ENCODE data around the gene OSTF1.

The OSTF1 gene

DNA sequence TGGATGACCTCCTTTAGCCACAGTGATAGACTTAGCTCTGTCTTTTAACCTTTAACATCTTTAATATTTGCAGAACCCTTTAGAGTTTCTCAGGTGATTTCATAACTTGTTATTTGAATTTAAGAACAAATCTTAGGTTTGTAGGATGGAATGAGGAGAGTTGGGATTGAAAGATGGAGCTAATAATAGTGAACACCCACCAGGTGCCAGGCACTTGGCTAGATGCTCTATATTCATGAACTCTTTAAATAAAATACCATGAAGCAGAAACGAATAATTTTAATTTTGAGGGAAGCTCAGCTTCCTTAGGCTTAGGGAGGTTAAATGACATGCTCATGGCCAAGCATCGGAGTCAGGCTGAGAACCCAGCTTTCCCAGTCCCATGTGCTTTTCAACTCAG lies 40.8 kb upstream of the OSTF1 start:
- TF ChIP-seq, protein P1, sequence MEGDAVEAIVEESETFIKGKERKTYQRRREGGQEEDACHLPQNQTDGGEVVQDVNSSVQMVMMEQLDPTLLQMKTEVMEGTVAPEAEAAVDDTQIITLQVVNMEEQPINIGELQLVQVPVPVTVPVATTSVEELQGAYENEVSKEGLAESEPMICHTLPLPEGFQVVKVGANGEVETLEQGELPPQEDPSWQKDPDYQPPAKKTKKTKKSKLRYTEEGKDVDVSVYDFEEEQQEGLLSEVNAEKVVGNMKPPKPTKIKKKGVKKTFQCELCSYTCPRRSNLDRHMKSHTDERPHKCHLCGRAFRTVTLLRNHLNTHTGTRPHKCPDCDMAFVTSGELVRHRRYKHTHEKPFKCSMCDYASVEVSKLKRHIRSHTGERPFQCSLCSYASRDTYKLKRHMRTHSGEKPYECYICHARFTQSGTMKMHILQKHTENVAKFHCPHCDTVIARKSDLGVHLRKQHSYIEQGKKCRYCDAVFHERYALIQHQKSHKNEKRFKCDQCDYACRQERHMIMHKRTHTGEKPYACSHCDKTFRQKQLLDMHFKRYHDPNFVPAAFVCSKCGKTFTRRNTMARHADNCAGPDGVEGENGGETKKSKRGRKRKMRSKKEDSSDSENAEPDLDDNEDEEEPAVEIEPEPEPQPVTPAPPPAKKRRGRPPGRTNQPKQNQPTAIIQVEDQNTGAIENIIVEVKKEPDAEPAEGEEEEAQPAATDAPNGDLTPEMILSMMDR (IDR thresholded peaks at IDR 0.05; ENCODE audit: low read depth, low read length): no peak
- H3K36me3 ChIP-seq: no peaks in the 10 kb centered on the region
- DNase-seq: no peak
- no peaks in the 10 kb centered on the region for H3K9me3 ChIP-seq (ENCODE audit: severe bottlenecking)
- no peak overlapping the region for H3K27ac ChIP-seq
- H3K4me3 ChIP-seq (ENCODE audit: low read depth, low read length): no peak overlapping the region
- H3K27me3 ChIP-seq (ENCODE audit: insufficient read depth, low read depth, severe bottlenecking): no peaks in the 10 kb centered on the region

DNA sequence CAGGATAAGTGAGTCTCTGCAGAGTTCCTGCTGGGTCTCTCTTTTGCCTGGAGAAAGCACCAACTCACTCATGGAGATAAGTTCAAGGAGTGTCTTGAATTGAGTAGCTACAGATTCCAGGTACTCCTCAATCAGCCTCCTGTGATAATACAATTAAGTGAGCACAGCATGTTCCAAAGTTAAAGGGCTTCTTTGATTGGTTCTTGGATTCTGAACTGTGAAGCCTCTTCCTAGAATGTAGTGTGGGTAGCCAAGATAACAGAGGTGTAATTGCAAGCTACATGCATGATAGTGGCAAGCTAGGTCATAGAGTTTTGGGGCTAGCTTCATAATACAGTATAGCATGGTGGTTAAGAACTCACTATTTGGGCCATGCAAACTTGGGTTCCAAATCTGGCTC lies 37.0 kb upstream of the OSTF1 start:
- DNase-seq: no peak
- Histone ChIP-seq H3K9me3 (ENCODE audit: severe bottlenecking) (no peaks in the 10 kb centered on the region), H3K27ac (no peak overlapping the region), H3K27me3 (ENCODE audit: insufficient read depth, low read depth, severe bottlenecking) (no peaks in the 10 kb centered on the region), H3K4me3 (ENCODE audit: low read depth, low read length) (no peak overlapping the region), H3K36me3 (no peaks in the 10 kb centered on the region)
- TF ChIP-seq, protein P1 (IDR thresholded peaks at IDR 0.05; ENCODE audit: low read depth, low read length): no peak

DNA sequence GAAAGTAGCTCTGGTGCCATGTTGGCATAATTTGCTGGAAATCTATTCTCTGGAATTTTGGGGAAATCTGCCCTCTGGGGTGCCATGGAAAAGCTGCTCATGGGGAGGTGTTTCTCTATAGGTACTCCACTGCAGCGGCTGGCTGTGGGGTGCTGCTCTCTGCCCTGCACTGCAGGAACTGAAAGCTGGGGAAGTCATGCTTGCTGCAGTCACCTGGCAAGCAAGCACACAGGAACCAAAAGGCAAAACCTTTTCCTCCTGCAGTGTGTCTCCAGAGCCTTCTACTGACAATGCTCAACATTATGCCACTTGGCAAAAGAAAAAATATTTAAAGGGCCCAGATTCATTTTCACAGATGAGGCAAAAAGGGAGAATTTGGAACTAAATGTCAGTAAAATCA lies 34.4 kb upstream of the OSTF1 start:
- no peak for DNase-seq

DNA sequence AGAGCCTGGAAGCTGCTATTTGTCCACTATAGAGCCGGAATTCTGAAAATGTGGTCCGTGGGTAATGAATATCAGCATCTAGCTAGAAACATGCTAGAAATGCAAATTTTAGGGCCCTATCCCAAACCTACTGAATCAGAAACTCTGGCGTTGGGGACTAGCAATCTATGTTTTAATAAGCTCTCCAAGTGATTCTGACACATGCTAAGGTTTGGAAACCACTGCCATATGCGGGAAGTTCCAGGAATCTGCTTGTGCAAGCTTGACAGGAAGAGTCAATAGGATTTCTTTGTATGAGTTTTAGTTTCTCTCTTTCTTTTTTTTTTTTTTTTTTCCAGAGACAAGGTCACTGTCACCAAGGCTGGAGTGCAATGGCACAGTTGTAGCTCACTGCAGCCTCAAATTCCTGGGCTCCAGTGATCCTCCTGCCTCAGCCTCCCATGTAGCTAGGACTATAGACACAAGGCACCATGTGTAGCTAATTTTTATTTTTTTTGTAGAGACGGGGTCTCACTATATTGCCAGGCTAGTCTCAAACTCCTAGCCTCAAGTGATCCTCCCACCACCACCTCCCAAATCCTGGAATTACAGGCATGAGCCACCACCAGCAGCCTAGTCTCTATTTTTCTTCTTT lies 33.8 kb upstream of the OSTF1 start:
- H3K4me3 ChIP-seq (ENCODE audit: low read depth, low read length): no peak overlapping the region
- DNase-seq: no peak
- H3K27ac ChIP-seq: no peak overlapping the region
- TF ChIP-seq, protein P1 (IDR thresholded peaks at IDR 0.05; ENCODE audit: low read depth, low read length): no peak
- H3K27me3 ChIP-seq (ENCODE audit: insufficient read depth, low read depth, severe bottlenecking): no peaks in the 10 kb centered on the region
- H3K36me3 ChIP-seq: no peaks in the 10 kb centered on the region
- H3K9me3 ChIP-seq (ENCODE audit: severe bottlenecking): peaks cover 3% of the 10 kb centered on the region

More for the DNA sequence above, 34.4 kb upstream of the OSTF1 start:
- H3K9me3 ChIP-seq (ENCODE audit: severe bottlenecking): peaks cover under 1% of the 10 kb centered on the region
- no peaks in the 10 kb centered on the region for H3K36me3 ChIP-seq
- no peak overlapping the region for H3K27ac ChIP-seq
- no peaks in the 10 kb centered on the region for H3K27me3 ChIP-seq (ENCODE audit: insufficient read depth, low read depth, severe bottlenecking)
- TF ChIP-seq, protein P1 (IDR thresholded peaks at IDR 0.05; ENCODE audit: low read depth, low read length): no peak
- no peak overlapping the region for H3K4me3 ChIP-seq (ENCODE audit: low read depth, low read length)

DNA sequence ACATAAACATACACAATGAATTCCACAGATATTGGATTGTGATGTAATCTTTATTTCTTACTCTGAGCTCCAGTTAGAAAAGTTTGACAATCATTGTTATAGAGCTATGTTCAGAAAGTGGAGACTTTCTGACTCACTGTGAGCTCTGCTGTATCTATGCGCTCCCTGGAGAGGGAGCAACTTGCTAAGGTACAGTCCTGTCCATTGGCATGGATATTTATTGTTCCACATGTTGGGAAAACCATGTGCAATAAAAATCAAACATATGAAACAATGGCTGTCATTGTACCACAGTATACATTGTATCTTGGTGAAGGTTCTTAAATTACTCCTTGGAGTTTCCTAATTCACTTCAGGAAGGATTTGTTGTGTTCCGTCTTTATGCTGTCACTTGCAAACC lies 27.1 kb upstream of the OSTF1 start:
- Histone ChIP-seq H3K9me3 (ENCODE audit: severe bottlenecking) (peaks cover 3% of the 10 kb centered on the region), H3K27me3 (ENCODE audit: insufficient read depth, low read depth, severe bottlenecking) (no peaks in the 10 kb centered on the region), H3K4me3 (ENCODE audit: low read depth, low read length) (no peak overlapping the region), H3K27ac (no peak overlapping the region), H3K36me3 (no peaks in the 10 kb centered on the region)
- DNase-seq: no peak
- TF ChIP-seq, protein P1 (IDR thresholded peaks at IDR 0.05; ENCODE audit: low read depth, low read length): no peak

All from WERI-Rb-1 (cell line).